Measurements from ENCODE around the gene SLC25A3. TPM values are rescaled to one million over a fixed set of nuclear protein-coding genes. Genes with fewer than 3 reads are reported as not detected.
A peak's percentile ranks its signal among the peaks of the same experiment; 100 is the strongest.

SLC25A3 gene
- total and polyA plus RNA-seq, 2 donors from 2014 or later, result 418 to 684 TPM

GRCh38 chr12:98635657-98636323 is 42.3 kb downstream of the SLC25A3 start:
- intact Hi-C loops (cut with DNase I), result no loop called here
- Histone ChIP-seq H3K4me3 (ENCODE audit: low read length in 3 of 3) (no peak overlapping the region), H3K27me3 (ENCODE audit: control insufficient read depth, insufficient read depth, low read length) (no peaks in the 10 kb centered on the region), H3K9ac (ENCODE audit: low read length in 3 of 3) (no peak overlapping the region), H3K36me3 (ENCODE audit: control insufficient read depth in 2 of 3, insufficient read depth in 3 of 3, low read length in 3 of 3) (no peaks in the 10 kb centered on the region), H3K9me3 (ENCODE audit: control insufficient read depth in 2 of 3, insufficient read depth in 1 of 3, low read length in 3 of 3) (no peaks in the 10 kb centered on the region), H3K4me1 (ENCODE audit: control insufficient read depth in 2 of 3, insufficient read depth in 2 of 3, low read depth in 1 of 3, low read length in 3 of 3) (no peaks in the 10 kb centered on the region), H3K27ac (ENCODE audit: low read depth in 2 of 2, low read length in 2 of 2) (no peak overlapping the region)
- FAIRE-seq, result no peak
- peak in 2 of 5 donors; percentile 45 to 63 for DNase-seq
- TF ChIP-seq CTCF (IDR thresholded peaks at IDR 0.05; ENCODE audit: borderline replicate concordance, extremely low read depth, insufficient read depth), result no peak

GRCh38 chr12:98637068-98637467 is 43.6 kb downstream of the SLC25A3 start:
- no peak for FAIRE-seq
- no peaks in the 10 kb centered on the region for H3K27me3 ChIP-seq (ENCODE audit: control insufficient read depth, insufficient read depth, low read length)

GRCh38 chr12:98638009-98638408 is 44.5 kb downstream of the SLC25A3 start:
- no peak for FAIRE-seq
- no peak overlapping the region for H3K9ac ChIP-seq (ENCODE audit: low read length in 3 of 3)

More at GRCh38 chr12:98637068-98637467, 43.6 kb downstream of the SLC25A3 start:
- Histone ChIP-seq H3K4me3 (ENCODE audit: low read length in 3 of 3) (no peak overlapping the region), H3K36me3 (ENCODE audit: control insufficient read depth in 2 of 3, insufficient read depth in 3 of 3, low read length in 3 of 3) (no peaks in the 10 kb centered on the region), H3K27ac (ENCODE audit: low read depth in 2 of 2, low read length in 2 of 2) (no peak overlapping the region), H3K4me1 (ENCODE audit: control insufficient read depth in 2 of 3, insufficient read depth in 2 of 3, low read depth in 1 of 3, low read length in 3 of 3) (no peaks in the 10 kb centered on the region), H3K9ac (ENCODE audit: low read length in 3 of 3) (no peak overlapping the region), H3K9me3 (ENCODE audit: control insufficient read depth in 2 of 3, insufficient read depth in 1 of 3, low read length in 3 of 3) (no peaks in the 10 kb centered on the region)
- no peak for TF ChIP-seq CTCF (IDR thresholded peaks at IDR 0.05; ENCODE audit: borderline replicate concordance, extremely low read depth, insufficient read depth)
- no peak for DNase-seq
- intact Hi-C loops (cut with DNase I), result no loop called here

More at GRCh38 chr12:98638009-98638408, 44.5 kb downstream of the SLC25A3 start:
- no peak for TF ChIP-seq CTCF (IDR thresholded peaks at IDR 0.05; ENCODE audit: borderline replicate concordance, extremely low read depth, insufficient read depth)
- no peak for DNase-seq
- Histone ChIP-seq H3K36me3 (ENCODE audit: control insufficient read depth in 2 of 3, insufficient read depth in 3 of 3, low read length in 3 of 3) (no peaks in the 10 kb centered on the region), H3K4me1 (ENCODE audit: control insufficient read depth in 2 of 3, insufficient read depth in 2 of 3, low read depth in 1 of 3, low read length in 3 of 3) (no peaks in the 10 kb centered on the region), H3K9me3 (ENCODE audit: control insufficient read depth in 2 of 3, insufficient read depth in 1 of 3, low read length in 3 of 3) (no peaks in the 10 kb centered on the region), H3K27me3 (ENCODE audit: control insufficient read depth, insufficient read depth, low read length) (no peaks in the 10 kb centered on the region), H3K27ac (ENCODE audit: low read depth in 2 of 2, low read length in 2 of 2) (no peak overlapping the region), H3K4me3 (ENCODE audit: low read length in 3 of 3) (no peak overlapping the region)
- intact Hi-C loops (cut with DNase I), result no loop called here

All from kidney (tissue), 14 donors.